Naive B cell (primary cell): Measurements from ENCODE around the gene GARNL3. TPM values are rescaled to one million over a fixed set of nuclear protein-coding genes. Genes with fewer than 3 reads are reported as not detected.

Experiments
- ATAC-seq, 2 donors: fragments of 150-1000 bp; cut with Tn5 transposase; 2 replicates each; pipeline ENCODE4 v1.10.0; 2021; ENCODE audit warnings: low read depth in 2 of 2, mild to moderate bottlenecking in 2 of 2, moderate library complexity in 2 of 2
- DNase-seq: peaks from one replicate; pipeline ENCODE4 v3.0.0; 2022
- H3K27ac Mint-ChIP-seq, 6 donors: one replicate each; pipeline ENCODE4 v1.8.0; 2020 to 2022; ENCODE audit warnings: mild to moderate bottlenecking in 6 of 6, mixed read lengths in 6 of 6, moderate library complexity in 5 of 6, inconsistent platforms in 2 of 6
- H3K27me3 Mint-ChIP-seq, 3 donors: one replicate each; pipeline ENCODE4 v1.8.0; 2021 to 2022; ENCODE audit warnings: mixed read lengths in 3 of 3, mild to moderate bottlenecking in 1 of 3
- H3K36me3 Mint-ChIP-seq, 2 donors: one replicate each; pipeline ENCODE4 v1.8.0; 2020 to 2022; ENCODE audit warnings: mixed read lengths in 2 of 2, inconsistent platforms in 1 of 2, mild to moderate bottlenecking in 1 of 2
- H3K4me1 Mint-ChIP-seq, 3 donors: one replicate each; pipeline ENCODE4 v1.8.0; 2020 to 2022; ENCODE audit warnings: mixed read lengths in 3 of 3, inconsistent platforms in 1 of 3, mild to moderate bottlenecking in 1 of 3, moderate library complexity in 1 of 3
- H3K4me3 Mint-ChIP-seq, 8 donors: one replicate each; pipeline ENCODE4 v1.8.0; 2020 to 2022; ENCODE audit warnings: mild to moderate bottlenecking in 8 of 8, mixed read lengths in 8 of 8, moderate library complexity in 8 of 8, inconsistent platforms in 2 of 8
- H3K9me3 Mint-ChIP-seq, 7 donors: one replicate each; pipeline ENCODE4 v1.8.0; 2020 to 2022; ENCODE audit warnings: mixed read lengths in 7 of 7, mild to moderate bottlenecking in 5 of 7, inconsistent platforms in 2 of 7, moderate library complexity in 1 of 7
- polyA plus RNA-seq, 6 donors: library from polyadenylated mRNA; unstranded; fragments of 300-500 nt; fragmentation: Illumina TruSeq; gene quantifications; one replicate each; pipeline ENCODE4 v1.2.3, GENCODE V29; 2021; ENCODE audit warnings: low read depth in 6 of 6

GARNL3 gene
- polyA plus RNA-seq, 6 donors from 2014 or later, result 0.71 to 3.1 (median 1.1) TPM; not detected in 2

DNA sequence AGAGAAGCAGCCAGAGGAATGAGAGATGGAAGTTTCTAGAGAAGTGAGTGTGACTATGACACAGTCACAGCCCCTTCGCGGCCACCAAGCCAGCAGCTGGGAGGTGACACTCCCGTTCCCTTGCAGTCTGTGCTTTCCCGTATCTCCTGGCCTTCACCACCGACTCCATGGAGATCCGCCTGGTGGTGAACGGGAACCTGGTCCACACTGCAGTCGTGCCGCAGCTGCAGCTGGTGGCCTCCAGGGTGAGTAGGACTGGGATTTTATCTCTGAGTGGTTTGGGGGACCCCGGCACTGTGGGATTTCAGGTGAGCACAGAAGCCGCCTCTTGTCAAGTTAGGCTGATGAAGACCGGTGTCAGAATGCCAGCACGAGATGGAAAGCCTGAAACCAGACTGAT is 120.3 kb downstream of the GARNL3 start:
- Mint-ChIP-seq H3K4me1 (peaks cover 0 to 5% (median 0%) of the 10 kb centered on the region in 3 donors), H3K36me3 (no peaks in the 10 kb centered on the region), H3K27me3 (peaks cover 43 to 61% (median 55%) of the 10 kb centered on the region in 3 donors), H3K27ac (no peak overlapping the region), H3K4me3 (no peak overlapping the region), H3K9me3 (peaks cover 0 to 2% (median 0%) of the 10 kb centered on the region in 7 donors)
- DNase-seq (no peak), ATAC-seq (no peak)

- ATAC-seq (no peak), DNase-seq (no peak)
- Mint-ChIP-seq H3K27ac (no peak overlapping the region), H3K36me3 (no peaks in the 10 kb centered on the region), H3K4me3 (no peak overlapping the region), H3K27me3 (peaks cover 48 to 65% (median 48%) of the 10 kb centered on the region in 3 donors), H3K9me3 (no peaks in the 10 kb centered on the region), H3K4me1 (peaks cover 0 to 5% (median 0%) of the 10 kb centered on the region in 3 donors)
These were observed 121.7 kb downstream of the GARNL3 start for GRCh38 chr9:127386249-127386648.

DNA sequence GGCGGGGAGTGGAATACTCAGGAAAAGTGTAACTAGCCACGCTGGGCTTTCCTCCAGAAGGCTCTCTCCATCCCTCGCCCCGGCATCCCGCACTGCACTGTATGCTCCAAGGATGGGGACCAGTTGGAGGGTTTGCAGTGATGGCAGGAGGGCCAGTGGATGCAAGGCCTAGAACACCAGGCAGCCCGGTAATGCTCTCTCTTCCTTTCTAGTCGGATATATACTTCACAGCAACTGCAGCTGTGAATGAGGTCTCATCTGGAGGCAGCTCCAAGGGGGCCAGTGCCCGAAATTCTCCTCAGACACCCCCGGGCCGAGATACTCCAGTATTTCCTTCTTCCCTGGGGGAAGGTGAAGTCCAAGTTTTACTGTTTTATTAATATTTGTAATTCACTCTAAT is 122.4 kb downstream of the GARNL3 start:
- Mint-ChIP-seq H3K27ac (no peak overlapping the region), H3K4me3 (no peak overlapping the region), H3K4me1 (peaks cover 0 to 5% (median 0%) of the 10 kb centered on the region in 3 donors), H3K36me3 (no peaks in the 10 kb centered on the region), H3K27me3 (peaks cover 50 to 67% (median 52%) of the 10 kb centered on the region in 3 donors), H3K9me3 (no peaks in the 10 kb centered on the region)
- ATAC-seq (no peak), DNase-seq (no peak)

GRCh38 chr9:127388037-127388855 is 123.7 kb downstream of the GARNL3 start:
- peaks cover 53 to 70% (median 56%) of the 10 kb centered on the region in 3 donors for H3K27me3 Mint-ChIP-seq
- no peaks in the 10 kb centered on the region for H3K36me3 Mint-ChIP-seq
- peak; percentile 40 to 68 for ATAC-seq
- H3K4me1 Mint-ChIP-seq, result peaks cover 0 to 5% (median 0%) of the 10 kb centered on the region in 3 donors
- no peaks in the 10 kb centered on the region for H3K9me3 Mint-ChIP-seq
- no peak overlapping the region for H3K4me3 Mint-ChIP-seq
- H3K27ac Mint-ChIP-seq, result no peak overlapping the region
- DNase-seq, result no peak

DNA sequence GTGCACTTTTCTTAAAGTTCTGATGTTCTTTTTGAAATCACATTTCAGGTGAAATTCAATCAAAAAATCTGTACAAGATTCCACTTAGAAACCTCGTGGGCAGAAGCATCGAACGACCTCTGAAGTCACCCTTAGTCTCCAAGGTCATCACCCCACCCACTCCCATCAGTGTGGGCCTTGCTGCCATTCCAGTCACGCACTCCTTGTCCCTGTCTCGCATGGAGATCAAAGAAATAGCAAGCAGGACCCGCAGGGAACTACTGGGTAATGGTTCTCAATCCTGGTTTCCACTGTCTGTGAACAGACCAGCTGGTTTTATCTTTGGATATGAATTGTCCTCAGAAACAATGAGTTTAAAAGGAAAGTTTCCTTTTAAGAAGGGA is 124.3 kb downstream of the GARNL3 start:
- no peaks in the 10 kb centered on the region for H3K9me3 Mint-ChIP-seq
- no peaks in the 10 kb centered on the region for H3K36me3 Mint-ChIP-seq
- DNase-seq, result no peak
- no peak for ATAC-seq
- no peak overlapping the region for H3K27ac Mint-ChIP-seq
- peaks cover 0 to 5% (median 0%) of the 10 kb centered on the region in 3 donors for H3K4me1 Mint-ChIP-seq
- H3K27me3 Mint-ChIP-seq, result peaks cover 47 to 65% (median 53%) of the 10 kb centered on the region in 3 donors
- H3K4me3 Mint-ChIP-seq, result no peak overlapping the region

GRCh38 chr9:127389381-127390247 is 125.0 kb downstream of the GARNL3 start:
- Mint-ChIP-seq H3K36me3 (no peaks in the 10 kb centered on the region), H3K4me1 (peaks cover 0 to 5% (median 0%) of the 10 kb centered on the region in 3 donors), H3K27ac (peak overlapping the region in 1 of 6 donors; percentile 60), H3K27me3 (peaks cover 39 to 57% (median 50%) of the 10 kb centered on the region in 3 donors), H3K9me3 (no peaks in the 10 kb centered on the region), H3K4me3 (no peak overlapping the region)
- ATAC-seq (no peak), DNase-seq (no peak)

DNA sequence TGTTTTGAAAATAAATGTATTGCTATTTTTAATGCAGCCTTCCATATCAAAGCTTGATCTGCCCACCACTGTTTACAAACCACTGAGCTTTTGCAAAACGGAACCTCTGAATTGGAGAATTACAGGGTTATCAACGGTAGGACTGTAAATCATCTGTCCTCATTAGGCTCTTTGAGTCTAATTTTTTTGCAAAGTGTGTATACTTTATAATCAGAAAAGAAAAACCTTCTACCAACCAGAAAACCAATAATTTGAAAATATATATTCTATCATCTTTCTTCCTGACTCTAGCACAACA is 125.6 kb downstream of the GARNL3 start:
- Mint-ChIP-seq H3K27me3 (peaks cover 35 to 53% (median 44%) of the 10 kb centered on the region in 3 donors), H3K9me3 (no peaks in the 10 kb centered on the region), H3K36me3 (no peaks in the 10 kb centered on the region), H3K27ac (peak overlapping the region in 1 of 6 donors; percentile 29), H3K4me3 (no peak overlapping the region), H3K4me1 (peaks cover 0 to 6% (median 0%) of the 10 kb centered on the region in 3 donors)
- no peak for DNase-seq
- ATAC-seq, result no peak

- no peak for ATAC-seq
- DNase-seq, result no peak
- H3K9me3 Mint-ChIP-seq, result no peaks in the 10 kb centered on the region
- peaks cover 0 to 9% (median 0%) of the 10 kb centered on the region in 3 donors for H3K4me1 Mint-ChIP-seq
- H3K4me3 Mint-ChIP-seq, result no peak overlapping the region
- H3K27ac Mint-ChIP-seq, result peak overlapping the region in 1 of 6 donors; percentile 29
- no peaks in the 10 kb centered on the region for H3K36me3 Mint-ChIP-seq
- peaks cover 32 to 50% (median 43%) of the 10 kb centered on the region in 3 donors for H3K27me3 Mint-ChIP-seq
These were observed 126.0 kb downstream of the GARNL3 start for GRCh38 chr9:127390563-127390962.

DNA sequence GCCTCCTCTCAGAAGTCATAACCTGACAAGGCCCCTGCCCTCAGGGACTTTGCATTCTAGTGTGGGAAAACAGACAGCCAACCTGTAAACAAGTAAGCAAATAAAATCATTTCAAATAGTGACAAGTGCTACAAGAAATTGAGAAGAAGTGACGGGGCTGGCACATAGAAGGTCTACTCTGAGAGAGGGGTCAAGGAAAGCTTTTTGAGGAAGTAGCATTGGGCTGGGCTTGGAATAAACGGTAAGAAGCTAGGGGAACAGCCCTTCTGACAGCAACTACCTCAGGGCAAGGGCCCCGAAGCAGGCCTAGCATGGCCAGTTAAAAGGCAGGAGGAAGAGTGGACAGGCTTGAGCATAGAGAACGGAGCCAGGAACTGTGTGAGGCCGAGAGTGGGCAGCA is 127.6 kb downstream of the GARNL3 start:
- DNase-seq (no peak), ATAC-seq (no peak)
- Mint-ChIP-seq H3K4me3 (no peak overlapping the region), H3K4me1 (peaks cover 4 to 18% (median 5%) of the 10 kb centered on the region in 3 donors), H3K9me3 (no peaks in the 10 kb centered on the region), H3K27me3 (peaks cover 17 to 40% (median 37%) of the 10 kb centered on the region in 3 donors), H3K36me3 (no peaks in the 10 kb centered on the region), H3K27ac (no peak overlapping the region)

GRCh38 chr9:127392976-127393375 is 128.4 kb downstream of the GARNL3 start:
- H3K27ac Mint-ChIP-seq, result peak overlapping the region in 2 of 6 donors; percentile 61 to 69
- DNase-seq, result no peak
- peaks cover 17 to 41% (median 37%) of the 10 kb centered on the region in 3 donors for H3K27me3 Mint-ChIP-seq
- H3K36me3 Mint-ChIP-seq, result no peaks in the 10 kb centered on the region
- peak overlapping the region in 1 of 8 donors; percentile 1 for H3K4me3 Mint-ChIP-seq
- H3K9me3 Mint-ChIP-seq, result no peaks in the 10 kb centered on the region
- no peak for ATAC-seq
- peaks cover 4 to 18% (median 7%) of the 10 kb centered on the region in 3 donors for H3K4me1 Mint-ChIP-seq

GRCh38 chr9:127393645-127394044 is 129.1 kb downstream of the GARNL3 start:
- DNase-seq (no peak), ATAC-seq (no peak)
- no peaks in the 10 kb centered on the region for H3K36me3 Mint-ChIP-seq
- H3K4me1 Mint-ChIP-seq, result peaks cover 11 to 22% (median 14%) of the 10 kb centered on the region in 3 donors
- no peak overlapping the region for H3K4me3 Mint-ChIP-seq
- H3K9me3 Mint-ChIP-seq, result no peaks in the 10 kb centered on the region
- no peak overlapping the region for H3K27ac Mint-ChIP-seq
- peaks cover 12 to 41% (median 31%) of the 10 kb centered on the region in 3 donors for H3K27me3 Mint-ChIP-seq

- peaks cover 6 to 33% (median 18%) of the 10 kb centered on the region in 3 donors for H3K27me3 Mint-ChIP-seq
- no peaks in the 10 kb centered on the region for H3K36me3 Mint-ChIP-seq
- peak overlapping the region in 4 of 6 donors; percentile 44 to 79 (median 63) for H3K27ac Mint-ChIP-seq
- peaks cover 11 to 21% (median 15%) of the 10 kb centered on the region in 3 donors for H3K4me1 Mint-ChIP-seq
- ATAC-seq, result no peak
- H3K9me3 Mint-ChIP-seq, result no peaks in the 10 kb centered on the region
- peak overlapping the region; percentile 83 to 90 (median 88) for H3K4me3 Mint-ChIP-seq
- no peak for DNase-seq
These were observed 131.1 kb downstream of the GARNL3 start for GRCh38 chr9:127395497-127396252.
